GM18505 (cell line): ENCODE data around the gene MIPOL1.
A peak's percentile ranks its signal among the peaks of the same experiment; 100 is the strongest.
"Not testable (repeated sequence)": the region's sequence is repeated elsewhere in the genome, so short reads cannot be mapped to it uniquely, and the experiment has no call there.

Source experiments
- ATAC-seq: cut with Tn5 transposase; IDR thresholded peaks from one replicate; pipeline ENCODE4 v1.9.1; 2021; ENCODE audit not compliant: unreplicated experiment
- POLR2A ChIP-seq: IDR thresholded peaks from 4 replicates; pipeline ENCODE4 v1.6.1; 2011; ENCODE audit warnings: borderline replicate concordance; ENCODE audit not compliant: insufficient read depth, insufficient read length; ENCODE audit errors: extremely low read depth

Gene MIPOL1

DNA sequence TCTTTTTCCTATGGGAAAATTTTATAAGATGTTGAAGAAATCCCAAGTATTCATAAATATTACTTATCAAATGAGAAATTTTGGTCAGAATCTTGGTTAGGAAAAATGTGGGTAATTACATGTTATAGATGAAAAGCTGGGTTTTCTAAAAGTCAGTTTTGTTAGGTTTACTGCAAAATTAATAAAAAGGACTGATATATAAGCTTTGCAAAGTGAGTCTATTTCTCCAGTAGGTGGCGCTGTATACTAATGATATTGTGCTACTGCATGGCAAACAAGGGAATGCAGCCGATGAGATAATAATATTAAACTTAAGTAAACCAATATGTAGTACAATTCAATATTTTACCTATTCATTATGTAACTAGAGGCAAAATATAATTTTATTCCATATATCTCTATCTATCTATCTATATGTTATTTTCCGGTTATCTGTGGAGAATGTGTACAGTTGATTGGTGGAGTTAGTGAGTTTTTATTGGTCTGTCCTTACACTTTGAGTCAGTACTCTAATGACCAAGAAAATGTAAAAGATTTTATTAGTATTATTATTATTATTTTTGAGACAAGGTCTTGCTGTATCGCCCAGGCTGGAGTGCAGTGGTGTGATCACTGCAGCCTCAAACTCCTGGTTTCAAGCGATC, 32.9 kb downstream of the MIPOL1 start:
- TF ChIP-seq POLR2A = no peak
- ATAC-seq = peak; percentile 80

DNA sequence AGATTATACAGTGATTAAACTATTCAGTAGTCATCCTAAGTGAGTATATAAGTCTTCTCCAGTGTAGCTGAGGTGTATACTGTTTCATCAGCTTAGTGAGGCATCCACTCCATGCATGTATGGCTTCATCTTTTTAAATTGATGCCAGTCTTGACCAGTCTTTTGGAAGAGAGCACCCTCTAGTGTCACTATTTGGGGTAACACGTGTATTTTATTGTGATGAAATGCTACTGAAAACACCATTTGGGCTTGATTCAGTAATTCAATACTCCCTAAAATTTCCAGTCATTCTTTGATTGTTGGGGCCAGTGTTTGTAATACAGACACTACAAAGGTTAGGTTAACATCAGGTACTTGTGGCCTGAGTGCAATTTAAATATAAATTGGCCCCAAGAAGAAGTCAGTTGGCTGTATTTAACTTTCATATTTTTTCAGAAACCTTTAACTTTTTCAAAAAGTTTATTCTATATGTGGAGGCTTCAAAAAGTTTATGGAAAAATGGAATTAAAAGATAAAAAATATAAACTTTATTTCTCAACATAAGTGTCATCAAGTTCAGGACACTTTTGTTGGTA, 35.3 kb downstream of the MIPOL1 start:
- ATAC-seq = peak; percentile 60

GRCh38 chr14:37234222-37234621, 36.5 kb downstream of the MIPOL1 start:
- TF ChIP-seq POLR2A = no peak
- no peak for ATAC-seq

More for the DNA sequence above, 35.3 kb downstream of the MIPOL1 start:
- no peak for TF ChIP-seq POLR2A

DNA sequence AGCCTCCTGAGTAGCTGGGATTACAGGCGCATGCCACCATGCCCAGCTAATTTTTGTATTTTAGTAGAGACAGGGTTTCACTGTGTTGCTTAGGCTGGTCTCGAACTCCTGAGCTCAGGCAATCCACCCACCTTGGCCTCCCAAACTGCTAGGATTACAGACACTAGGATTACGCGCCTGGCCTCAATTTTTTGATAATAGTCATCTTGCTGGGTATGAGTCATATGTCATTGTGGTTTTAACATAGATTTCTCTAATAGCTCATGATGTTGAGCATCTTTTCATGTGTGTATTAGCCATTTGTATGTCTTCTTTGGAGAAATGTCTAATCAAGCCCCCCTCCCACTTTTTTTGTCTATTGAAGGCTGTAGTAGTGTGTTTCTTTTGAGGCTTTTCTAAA, 38.3 kb downstream of the MIPOL1 start:
- ATAC-seq = not testable (repeated sequence)

- no peak for TF ChIP-seq POLR2A
- ATAC-seq = no peak
These were observed 39.4 kb downstream of the MIPOL1 start for GRCh38 chr14:37237094-37237493.

GRCh38 chr14:37237735-37238200, 40.0 kb downstream of the MIPOL1 start:
- TF ChIP-seq POLR2A = no peak

GRCh38 chr14:37241198-37241597, 43.5 kb downstream of the MIPOL1 start:
- ATAC-seq = no peak
- no peak for TF ChIP-seq POLR2A

More at GRCh38 chr14:37237735-37238200, 40.0 kb downstream of the MIPOL1 start:
- ATAC-seq = no peak

GRCh38 chr14:37246427-37246829, 48.7 kb downstream of the MIPOL1 start:
- no peak for TF ChIP-seq POLR2A
- no peak for ATAC-seq

DNA sequence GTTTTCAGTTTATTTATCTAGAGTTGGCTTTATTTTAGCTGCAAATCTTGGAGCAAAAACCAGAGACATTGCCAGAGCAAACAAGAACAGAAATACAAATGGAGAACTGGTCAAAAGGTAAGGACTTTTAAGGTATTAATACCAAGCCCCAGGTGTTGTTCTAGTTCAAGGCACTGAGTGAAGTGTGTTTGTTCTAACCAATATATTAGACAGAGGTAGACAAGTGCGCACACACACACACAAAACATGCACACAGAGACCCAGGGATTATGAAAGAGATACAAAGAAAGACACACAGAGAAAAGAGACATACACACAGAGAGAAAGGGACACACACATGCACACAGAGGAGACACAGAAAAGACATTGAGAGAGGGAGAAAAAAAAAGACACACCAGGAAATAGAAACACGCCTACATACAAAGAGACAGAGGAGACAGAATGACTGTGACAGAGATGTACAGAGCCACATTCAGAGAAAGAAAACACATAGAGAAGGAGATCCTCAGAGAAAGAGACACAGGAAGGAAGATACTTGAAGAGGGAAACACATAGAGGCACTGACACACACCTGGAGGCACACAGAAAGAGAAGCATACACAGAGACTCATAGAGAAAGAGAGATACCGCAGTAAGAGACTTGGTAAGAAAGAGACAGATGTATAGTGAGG, 50.2 kb downstream of the MIPOL1 start:
- TF ChIP-seq POLR2A = no peak
- no peak for ATAC-seq

GRCh38 chr14:37251775-37252174, 54.0 kb downstream of the MIPOL1 start:
- no peak for ATAC-seq
- TF ChIP-seq POLR2A = no peak

- no peak for ATAC-seq
- TF ChIP-seq POLR2A = no peak
These were observed 54.7 kb downstream of the MIPOL1 start for GRCh38 chr14:37252434-37252833.

DNA sequence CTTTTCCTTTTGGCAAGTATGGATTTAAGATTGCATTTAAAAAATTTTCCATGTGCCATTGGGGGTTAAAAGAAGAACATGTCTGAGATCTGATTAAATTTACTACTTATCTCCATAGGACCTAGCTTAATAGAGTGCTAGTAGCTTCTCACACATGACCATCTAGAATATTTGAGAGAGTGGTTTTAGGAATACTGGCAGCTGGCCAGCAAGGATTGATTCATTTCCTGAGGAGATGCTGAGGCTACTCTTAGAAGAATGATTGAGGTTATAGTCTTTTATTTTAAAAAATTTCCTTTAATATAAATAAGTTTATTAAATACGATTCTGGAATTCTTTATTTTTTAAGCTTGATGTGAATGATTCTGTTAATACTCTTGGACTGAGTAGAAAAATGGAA, 56.2 kb downstream of the MIPOL1 start:
- ATAC-seq = no peak
- TF ChIP-seq POLR2A = no peak

DNA sequence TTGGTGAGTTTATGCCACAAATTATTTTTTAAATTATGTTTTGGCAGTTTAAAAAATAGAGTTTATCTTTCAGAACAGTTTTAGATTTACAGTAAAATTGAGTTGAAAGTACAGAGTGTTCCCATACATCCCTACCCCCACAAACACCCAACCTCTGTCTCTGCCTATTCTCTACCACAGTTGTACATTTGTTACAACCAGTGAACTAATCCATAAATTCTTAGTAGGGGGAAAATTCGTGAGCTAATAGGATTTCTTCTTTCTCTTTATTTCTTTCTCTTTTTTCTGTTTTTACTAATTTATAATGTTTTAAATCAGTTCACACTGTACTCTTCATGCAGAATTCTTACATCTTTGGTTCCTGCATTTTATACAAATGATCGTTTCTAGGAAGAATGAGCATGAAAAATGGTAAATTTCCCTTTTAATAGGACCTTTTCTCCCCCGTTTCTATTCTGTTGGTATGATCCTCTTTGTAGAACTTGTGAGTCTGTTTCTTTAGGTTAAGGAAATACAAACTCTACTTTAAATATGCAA, 56.7 kb downstream of the MIPOL1 start:
- no peak for ATAC-seq

More for the DNA sequence above, 56.7 kb downstream of the MIPOL1 start:
- TF ChIP-seq POLR2A = no peak
